ENCODE results near the gene FABP3.
"Not testable (repeated sequence)": the region's sequence is repeated elsewhere in the genome, so short reads cannot be mapped to it uniquely, and the experiment has no call there.

FABP3 gene

GRCh38 chr1:31398246-31398645 lies 25.4 kb upstream of the FABP3 start:
- DNase-seq (ENCODE audit: low read depth in 2 of 2), result no peak

GRCh38 chr1:31397360-31398095 lies 24.7 kb upstream of the FABP3 start:
- DNase-seq (ENCODE audit: low read depth in 2 of 2), result no peak

DNA sequence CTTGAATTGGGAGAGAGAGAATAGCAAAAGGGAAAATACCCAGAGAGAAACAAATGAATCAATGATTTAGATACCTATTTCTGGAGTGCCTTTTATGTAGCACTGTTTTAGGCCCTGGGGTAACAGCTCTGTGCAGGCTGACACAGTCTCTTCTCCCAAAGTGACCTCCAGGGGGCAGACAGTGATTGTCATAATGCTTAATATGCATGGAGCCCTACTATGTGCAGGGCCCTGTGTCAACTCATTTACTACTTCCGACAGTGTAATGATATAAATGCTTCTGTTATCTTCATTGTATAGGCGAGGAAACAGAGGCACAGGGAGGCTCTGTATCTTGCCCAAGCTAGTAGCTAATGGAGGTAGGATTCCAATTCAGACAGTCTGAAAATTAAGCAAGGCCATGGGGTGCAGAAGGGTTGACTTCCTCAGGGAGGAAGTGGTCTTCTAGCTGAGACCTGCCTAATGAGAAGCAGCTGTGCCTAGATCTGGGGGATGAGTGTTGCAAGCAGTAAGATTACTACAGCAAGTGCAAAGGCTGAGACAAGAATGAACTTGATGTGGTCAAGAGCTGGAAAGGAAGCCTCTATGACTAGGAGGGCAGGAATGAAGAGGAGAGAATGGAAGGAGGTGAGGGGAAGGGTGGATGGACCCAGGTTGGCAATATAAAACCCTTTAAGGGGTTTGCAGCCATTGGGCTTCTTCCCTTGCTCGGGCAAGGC lies 23.9 kb upstream of the FABP3 start:
- no peak for DNase-seq (ENCODE audit: low read depth in 2 of 2)

DNA sequence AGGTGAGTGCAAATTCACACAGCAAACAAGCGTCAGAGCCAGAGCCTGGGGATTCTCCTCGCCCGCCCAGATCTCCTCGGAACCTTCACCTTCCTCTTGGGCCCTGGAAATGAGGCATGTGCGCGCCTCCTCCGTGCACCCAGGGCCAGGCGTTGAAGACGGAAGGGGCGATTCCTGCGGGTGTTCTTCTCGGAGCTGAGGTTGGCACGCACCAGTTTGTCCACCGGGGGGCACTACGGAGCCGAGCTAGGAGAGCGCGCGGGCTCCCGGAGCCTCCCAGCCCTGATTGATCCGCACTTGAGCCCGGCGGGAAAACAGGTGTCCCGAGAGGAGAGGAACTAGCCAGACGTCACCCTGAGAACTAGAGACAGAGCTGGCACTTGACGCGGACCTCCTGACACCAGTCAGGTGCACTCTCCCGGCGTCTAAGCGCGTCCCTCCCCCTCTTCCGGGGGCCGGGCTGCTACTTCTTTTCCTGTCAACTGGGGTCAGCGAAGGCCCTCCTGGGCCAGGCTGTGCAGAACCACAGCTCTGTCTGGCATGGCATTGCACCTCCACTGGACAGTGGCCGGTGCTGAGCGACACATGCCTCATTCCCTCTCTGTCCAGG lies 21.8 kb upstream of the FABP3 start:
- DNase-seq (ENCODE audit: low read depth in 2 of 2), result peak; percentile 52 to 57

GRCh38 chr1:31393463-31393862 lies 20.6 kb upstream of the FABP3 start:
- DNase-seq (ENCODE audit: low read depth in 2 of 2), result no peak

DNA sequence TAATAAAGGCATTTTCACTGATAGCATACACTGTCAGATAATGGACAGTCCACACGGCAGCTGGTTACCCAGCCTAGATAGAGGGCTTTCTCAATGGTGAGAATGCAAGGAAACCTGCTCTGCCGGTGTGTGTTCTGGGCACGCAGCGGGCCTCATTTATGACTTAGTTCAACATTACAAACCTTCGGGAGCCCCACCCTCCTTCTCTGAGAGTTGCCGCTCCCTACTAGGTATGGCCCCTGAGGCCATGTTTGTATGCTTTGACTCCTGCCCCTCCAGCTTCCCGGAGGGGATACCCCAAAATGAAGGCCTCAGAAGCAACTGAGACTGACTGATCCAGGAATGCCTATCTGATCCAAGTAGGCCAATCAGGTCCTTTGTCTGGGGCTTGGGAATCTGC lies 17.2 kb upstream of the FABP3 start:
- no peak for DNase-seq (ENCODE audit: low read depth in 2 of 2)

DNA sequence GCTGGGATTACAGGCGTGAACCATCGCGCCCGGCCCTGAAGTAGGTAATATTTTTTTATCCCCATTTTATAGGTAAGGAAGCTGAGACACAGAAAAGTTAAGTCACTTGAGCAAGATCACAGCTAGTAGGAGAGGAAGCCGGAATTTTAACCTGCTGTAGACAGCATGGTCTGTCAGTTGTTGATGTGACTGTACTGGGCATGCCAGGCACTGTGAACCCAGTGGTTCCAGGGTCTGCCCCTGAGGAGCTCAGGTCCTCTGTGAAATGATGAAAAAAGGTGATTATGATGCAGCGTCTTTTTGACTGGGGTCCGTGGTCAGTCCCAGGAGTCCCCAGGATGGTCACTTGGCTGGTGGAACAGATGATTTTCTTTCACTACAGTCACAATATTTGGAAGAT lies 16.7 kb upstream of the FABP3 start:
- DNase-seq (ENCODE audit: low read depth in 2 of 2), result no peak

DNA sequence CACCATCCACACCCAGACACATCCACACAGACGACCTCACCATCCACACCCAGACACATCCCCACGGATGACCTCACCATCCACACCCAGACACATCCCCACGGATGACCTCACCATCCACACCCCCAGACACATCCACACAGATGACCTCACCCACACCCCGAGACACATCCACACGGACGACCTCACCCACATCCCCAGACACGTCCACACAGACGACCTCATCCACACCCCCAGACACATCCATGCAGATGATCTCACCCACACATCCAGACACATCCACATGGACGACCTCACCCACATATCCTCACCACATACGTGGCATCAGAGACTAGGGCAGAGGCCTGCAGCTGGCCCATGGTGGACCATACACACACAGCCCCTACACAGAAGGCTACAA lies 14.7 kb upstream of the FABP3 start:
- no peak for DNase-seq (ENCODE audit: low read depth in 2 of 2)

GRCh38 chr1:31386576-31387243 lies 13.8 kb upstream of the FABP3 start:
- DNase-seq (ENCODE audit: low read depth in 2 of 2), result not testable (repeated sequence)

- no peak for DNase-seq (ENCODE audit: low read depth in 2 of 2)
Observed at GRCh38 chr1:31383967-31384366, 11.1 kb upstream of the FABP3 start.

- no peak for DNase-seq (ENCODE audit: low read depth in 2 of 2)
Observed at GRCh38 chr1:31382379-31382989, 9.6 kb upstream of the FABP3 start.

DNA sequence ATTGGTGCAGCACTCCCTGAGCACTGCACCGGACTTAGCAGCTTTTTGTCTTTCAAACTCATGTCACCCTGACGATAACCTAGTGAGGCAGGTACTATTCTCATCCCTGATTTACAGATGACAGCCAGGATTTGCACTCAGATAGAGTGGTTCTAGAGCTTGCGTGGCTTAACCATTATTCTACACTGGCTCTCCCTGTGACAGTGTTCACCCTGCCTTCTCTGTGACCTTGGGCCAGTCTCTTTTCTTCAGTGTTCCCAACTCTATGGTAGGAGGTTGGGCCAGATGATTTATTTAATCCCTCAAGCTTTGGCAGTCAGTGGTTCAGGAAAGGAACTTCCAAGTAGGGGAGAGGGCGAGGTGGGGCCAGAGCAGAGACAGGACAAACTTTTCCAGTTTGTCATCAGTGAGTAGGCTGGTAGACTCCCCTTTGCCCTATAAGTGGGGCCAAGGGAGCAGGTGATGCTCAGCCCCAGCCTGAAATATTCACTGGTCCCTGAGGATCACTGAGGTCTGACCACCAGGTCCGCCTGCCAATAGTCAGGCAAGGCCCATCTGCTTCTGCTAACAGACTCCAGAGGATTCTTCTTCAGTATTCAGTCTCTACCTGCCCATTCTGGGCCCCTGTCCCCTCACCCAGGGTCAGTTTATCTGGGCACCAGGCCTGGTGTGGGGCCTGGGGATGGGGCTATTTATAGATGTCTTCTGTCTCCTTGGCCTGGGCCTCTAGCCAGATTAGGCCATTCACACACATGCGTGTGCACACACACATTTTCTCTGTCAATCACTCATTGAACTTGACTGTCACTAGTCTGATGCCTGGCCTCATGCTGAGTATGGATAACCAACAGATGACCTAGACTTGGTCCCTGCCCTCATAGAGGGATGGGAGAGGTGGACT lies 8.8 kb upstream of the FABP3 start:
- DNase-seq (ENCODE audit: low read depth in 2 of 2), result no peak

DNA sequence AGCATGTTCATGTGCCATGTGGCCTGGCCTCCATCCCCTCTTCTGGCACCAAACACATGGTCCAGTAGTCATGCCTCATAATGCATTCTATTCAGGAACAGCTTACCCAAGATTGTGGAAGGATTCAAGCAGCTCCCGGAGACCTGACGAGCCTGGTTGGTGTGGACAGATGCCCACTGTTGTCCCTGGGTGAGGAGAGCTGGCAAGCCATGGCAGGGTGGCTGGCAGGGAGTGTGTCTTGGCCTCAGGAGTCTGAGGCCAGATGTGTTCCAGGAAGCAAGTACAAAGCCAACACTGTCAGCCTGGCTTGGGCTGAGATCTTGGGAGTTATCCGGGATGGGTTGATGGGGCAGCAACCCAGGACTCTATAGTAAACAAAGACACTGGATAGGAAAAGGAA lies 7.3 kb upstream of the FABP3 start:
- no peak for DNase-seq (ENCODE audit: low read depth in 2 of 2)

DNA sequence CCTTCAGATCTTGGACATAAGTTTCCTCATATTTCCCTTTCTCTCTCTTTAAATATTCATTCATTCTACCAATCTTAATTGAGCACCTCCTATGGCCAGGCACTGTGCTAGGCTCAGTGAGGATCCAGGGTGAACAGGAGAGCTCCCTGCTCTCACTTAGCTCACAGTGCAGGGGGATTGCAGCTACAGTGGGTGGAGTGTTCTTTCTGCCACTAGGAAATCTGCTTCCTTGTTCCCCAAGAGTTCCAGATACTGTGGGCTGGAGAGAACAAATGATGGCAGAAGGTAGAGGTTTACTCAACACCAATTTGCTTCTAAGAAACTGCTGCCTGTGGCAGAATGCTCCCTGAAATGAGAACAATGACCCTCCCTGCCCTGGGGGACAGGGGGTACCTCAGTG lies 5.1 kb upstream of the FABP3 start:
- no peak for DNase-seq (ENCODE audit: low read depth in 2 of 2)

GRCh38 chr1:31377364-31377863 lies 4.5 kb upstream of the FABP3 start:
- no peak for DNase-seq (ENCODE audit: low read depth in 2 of 2)

GRCh38 chr1:31376375-31377134 lies 3.7 kb upstream of the FABP3 start:
- DNase-seq (ENCODE audit: low read depth in 2 of 2), result no peak

- no peak for DNase-seq (ENCODE audit: low read depth in 2 of 2)
Observed at GRCh38 chr1:31374511-31375196, 1.8 kb upstream of the FABP3 start.

DNA sequence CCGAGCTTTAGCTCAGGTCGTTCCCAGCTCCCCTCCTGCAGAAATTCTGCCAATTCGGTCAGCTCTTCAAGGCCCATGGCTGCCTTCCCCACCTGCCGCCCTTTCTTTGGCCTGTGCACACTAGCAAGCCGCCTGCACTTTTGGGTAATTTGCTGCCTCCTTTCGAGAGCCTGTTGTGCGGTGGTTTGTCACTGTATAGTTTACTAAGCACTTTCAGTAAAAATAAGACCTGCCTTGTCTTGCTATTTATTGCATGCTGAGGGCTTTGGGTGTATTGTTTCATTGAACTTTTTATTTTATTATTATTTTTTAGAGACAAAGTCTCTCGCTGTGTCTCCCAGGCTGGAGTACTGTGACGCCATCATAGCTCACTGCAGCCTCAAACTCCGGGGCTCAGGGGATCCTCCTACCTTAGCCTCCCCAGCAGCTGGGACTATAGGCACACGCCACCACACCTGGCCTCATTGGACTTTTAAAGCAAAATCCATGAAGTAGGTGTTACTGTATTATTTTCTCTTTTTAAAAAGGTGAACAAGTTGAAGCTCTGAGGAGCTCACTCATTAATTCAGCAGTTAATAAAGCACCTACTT lies 1.1 kb upstream of the FABP3 start:
- DNase-seq (ENCODE audit: low read depth in 2 of 2), result no peak

DNA sequence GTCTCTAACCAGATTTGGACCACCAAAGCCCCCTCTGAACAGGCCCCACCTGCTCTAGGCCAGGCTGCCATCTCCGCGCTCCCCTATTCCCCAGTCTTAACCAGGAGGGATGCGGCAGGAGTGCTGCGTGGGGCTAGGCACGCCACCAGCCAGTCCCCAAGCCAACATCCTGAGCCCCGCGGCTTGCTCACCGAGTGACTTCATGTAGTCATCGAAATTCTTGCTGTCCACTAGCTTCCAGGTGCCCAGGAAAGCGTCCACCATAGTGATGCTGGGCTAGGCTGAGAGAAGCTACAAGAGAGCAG lies 173 bp downstream of the FABP3 start:
- DNase-seq (ENCODE audit: low read depth in 2 of 2), result no peak
